H1 (cell line): Measurements from ENCODE around the gene IYD. TPM values are rescaled to one million over a fixed set of nuclear protein-coding genes. Genes with fewer than 3 reads are reported as not detected.

ENCODE experiments used
- CTCF ChIA-PET: fragments of 300-600 bp; sonication (Branson Sonifier 250); formaldehyde crosslinking; loops from one replicate; lab custom pipeline; 2021; ENCODE audit not compliant: partially characterized antibody; lab: Charles Lee
- POLR2A ChIA-PET: fragments of 300-600 bp; sonication (Branson Sonifier 250); formaldehyde crosslinking; loops from one replicate; lab custom pipeline; 2021; ENCODE audit warnings: inconsistent platforms; ENCODE audit not compliant: partially characterized antibody; lab: Charles Lee
- DNase-seq, 2 experiments: peaks; one replicate each; pipeline versions ENCODE4 v3.0.0 to v3.0.0-alpha.2; 2010 to 2022; ENCODE audit warnings: low spot score in 2 of 2, low read depth in 1 of 2, mixed read lengths in 1 of 2
- FAIRE-seq: peaks from 2 replicates; lab custom pipeline; 2011; peaks lifted over from hg19 to GRCh38; lab: Jason Lieb, UNC
- H2AFZ ChIP-seq: 2 replicates; pipeline ENCODE4 v1.8.1; 2012; ENCODE audit warnings: low read length, inconsistent platforms
- H2AK5ac ChIP-seq: 2 replicates; pipeline ENCODE4 v1.6.1; 2013; ENCODE audit warnings: low read depth, low read length
- H2BK120ac ChIP-seq: replicated peaks from 2 replicates; pipeline ENCODE3; 2013; ENCODE audit warnings: low read depth, low read length, inconsistent platforms
- H2BK12ac ChIP-seq: 2 replicates; pipeline ENCODE4 v1.6.1; 2013; ENCODE audit warnings: low read depth, low read length
- H2BK15ac ChIP-seq: 2 replicates; pipeline ENCODE4 v1.6.1; 2013; ENCODE audit warnings: low read length
- H2BK20ac ChIP-seq: 2 replicates; pipeline ENCODE4 v1.6.1; 2013; ENCODE audit warnings: low read length
- H2BK5ac ChIP-seq: 2 replicates; pipeline ENCODE4 v1.6.1; 2013; ENCODE audit warnings: low read depth, low read length
- H3K14ac ChIP-seq: 2 replicates; pipeline ENCODE4 v1.6.1; 2013; ENCODE audit warnings: inconsistent platforms; ENCODE audit not compliant: insufficient read length
- H3K18ac ChIP-seq: 2 replicates; pipeline ENCODE4 v1.6.1; 2013; ENCODE audit warnings: low read length; ENCODE audit errors: extremely low read depth
- H3K23ac ChIP-seq: 2 replicates; pipeline ENCODE4 v1.6.1; 2013; ENCODE audit warnings: inconsistent platforms; ENCODE audit not compliant: insufficient read length
- H3K23me2 ChIP-seq: 2 replicates; pipeline ENCODE4 v1.6.1; 2013; ENCODE audit warnings: low read depth, low read length
- H3K27ac ChIP-seq: 2 replicates; pipeline ENCODE4 v1.6.1; 2011; ENCODE audit warnings: low read depth, low read length, inconsistent platforms
- H3K27me3 ChIP-seq, 4 experiments: replicated peaks in 1 of 4; 1 replicate in 1 of 4; 2 replicates in 3 of 4; pipeline versions ENCODE4 v1.6.1 to v1.8.1; 2011 to 2013; ENCODE audit warnings: low read length in 3 of 4, mild to moderate bottlenecking in 3 of 4, inconsistent platforms in 2 of 4, mixed read lengths in 2 of 4, moderate library complexity in 1 of 4; ENCODE audit not compliant: control insufficient read depth in 3 of 4, insufficient read depth in 3 of 4; ENCODE audit errors: extremely low read depth in 1 of 4
- H3K36me3 ChIP-seq, 4 experiments: 2 replicates each; pipeline versions ENCODE4 v1.6.1 to v1.8.1; 2011 to 2013; ENCODE audit warnings: mild to moderate bottlenecking in 4 of 4, low read length in 3 of 4, moderate library complexity in 2 of 4, control low read depth in 1 of 4, inconsistent platforms in 1 of 4; ENCODE audit not compliant: insufficient read depth in 4 of 4, control insufficient read depth in 2 of 4
- H3K4ac ChIP-seq: replicated peaks from 2 replicates; pipeline ENCODE3; 2013; ENCODE audit warnings: low read length, low read depth, mixed read lengths, inconsistent platforms; ENCODE audit not compliant: insufficient read length
- H3K4me1 ChIP-seq, 4 experiments: replicated peaks in 1 of 4; 1 replicate in 1 of 4; 2 replicates in 3 of 4; pipeline versions ENCODE4 v1.6.1 to v1.8.1; 2011 to 2013; ENCODE audit warnings: low read length in 3 of 4, inconsistent platforms in 2 of 4, mixed read lengths in 1 of 4; ENCODE audit not compliant: insufficient read depth in 4 of 4, control insufficient read depth in 3 of 4
- H3K4me2 ChIP-seq, 2 experiments: 2 replicates each; pipeline versions ENCODE4 v1.6.1 to v1.8.1; 2011 to 2013; ENCODE audit warnings: low read depth in 2 of 2, low read length in 2 of 2, control low read depth in 1 of 2, inconsistent platforms in 1 of 2, mild to moderate bottlenecking in 1 of 2; ENCODE audit not compliant: insufficient read depth in 1 of 2
- H3K4me3 ChIP-seq, 4 experiments: fragments of 200-600, 300-600 bp in 1 of 4; sonication (generic), shearing (Covaris generic), sonication (Bioruptor Twin) in 1 of 4; 2 replicates each; pipeline versions ENCODE4 v1.5.1 to v1.8.1; 2011 to 2016; ENCODE audit warnings: low read length in 4 of 4, low read depth in 3 of 4, control low read depth in 2 of 4, inconsistent platforms in 2 of 4, mild to moderate bottlenecking in 2 of 4, mixed read lengths in 1 of 4, moderate library complexity in 1 of 4; ENCODE audit not compliant: insufficient read depth in 2 of 4; ENCODE audit errors: extremely low read depth in 1 of 4
- H3K56ac ChIP-seq: replicated peaks from 2 replicates; pipeline ENCODE3; 2013; ENCODE audit warnings: low read depth, mild to moderate bottlenecking, mixed read lengths, low read length, inconsistent platforms; ENCODE audit not compliant: insufficient read length
- H3K79me1 ChIP-seq: 2 replicates; pipeline ENCODE4 v1.6.1; 2013; ENCODE audit warnings: low read depth, low read length, control low read depth
- H3K79me2 ChIP-seq, 2 experiments: 2 replicates each; pipeline versions ENCODE4 v1.6.1 to v1.8.1; 2012 to 2013; ENCODE audit warnings: low read length in 2 of 2, mild to moderate bottlenecking in 2 of 2, inconsistent platforms in 1 of 2; ENCODE audit not compliant: insufficient read depth in 2 of 2, control insufficient read depth in 1 of 2
- H3K9ac ChIP-seq, 4 experiments: replicated peaks in 1 of 4; 1 replicate in 1 of 4; 2 replicates in 3 of 4; pipeline versions ENCODE4 v1.6.1 to v1.8.1; 2011 to 2013; ENCODE audit warnings: low read depth in 3 of 4, low read length in 3 of 4, control low read depth in 2 of 4, mild to moderate bottlenecking in 2 of 4, moderate library complexity in 2 of 4, inconsistent platforms in 1 of 4; ENCODE audit errors: extremely low read depth in 1 of 4
- H3K9me3 ChIP-seq, 2 experiments: 2 replicates each; pipeline versions ENCODE4 v1.6.1 to v1.8.1; 2012 to 2013; ENCODE audit warnings: mild to moderate bottlenecking in 2 of 2, moderate library complexity in 2 of 2, control low read depth in 1 of 2, inconsistent platforms in 1 of 2, low read depth in 1 of 2, low read length in 1 of 2, mixed read lengths in 1 of 2; ENCODE audit not compliant: insufficient read depth in 2 of 2
- H4K20me1 ChIP-seq, 2 experiments: replicated peaks in 1 of 2; 2 replicates each; pipeline versions ENCODE3 to v1.8.1; 2011 to 2013; ENCODE audit warnings: inconsistent platforms in 2 of 2, low read length in 2 of 2, mild to moderate bottlenecking in 1 of 2; ENCODE audit not compliant: insufficient read depth in 2 of 2, control insufficient read depth in 1 of 2
- H4K5ac ChIP-seq: 2 replicates; pipeline ENCODE4 v1.6.1; 2013; ENCODE audit warnings: low read length, low read depth, mixed read lengths, inconsistent platforms; ENCODE audit not compliant: insufficient read length
- H4K8ac ChIP-seq: 2 replicates; pipeline ENCODE4 v1.8.0; 2013; ENCODE audit warnings: mild to moderate bottlenecking, moderate library complexity, low read length, inconsistent platforms; ENCODE audit not compliant: insufficient read depth; ENCODE audit errors: extremely low read depth
- H4K91ac ChIP-seq: replicated peaks from 2 replicates; pipeline ENCODE3; 2013; ENCODE audit warnings: low read length, mixed read lengths, inconsistent platforms; ENCODE audit not compliant: insufficient read length
- ASH2L ChIP-seq: fragments of 200-600, 300-600 bp; sonication (generic); IDR thresholded peaks from one replicate; pipeline ENCODE4 v1.7.1; 2017; ENCODE audit warnings: low read length
- FOSL1 ChIP-seq: IDR thresholded peaks from 2 replicates; pipeline ENCODE4 v1.6.1; 2011; ENCODE audit warnings: mild to moderate bottlenecking, low read depth, low read length, moderate library complexity; ENCODE audit not compliant: insufficient read depth
- GABPA ChIP-seq: IDR thresholded peaks from 2 replicates; pipeline ENCODE4 v1.6.1; 2011; ENCODE audit warnings: mild to moderate bottlenecking, low read length, moderate library complexity, borderline replicate concordance; ENCODE audit not compliant: insufficient read depth
- JUN ChIP-seq: IDR thresholded peaks from 2 replicates; pipeline ENCODE4 v1.6.1; 2011; ENCODE audit warnings: low read depth, mild to moderate bottlenecking, improper control_type of control experiment, low read length
- MAX ChIP-seq: IDR thresholded peaks from 2 replicates; pipeline ENCODE4 v1.6.1; 2012; ENCODE audit warnings: inconsistent platforms
- PHF8 ChIP-seq: fragments of 200-600 bp; sonication (generic); conservative IDR thresholded peaks from 2 replicates; pipeline ENCODE4 v1.7.1; 2012; ENCODE audit warnings: low read depth, mild to moderate bottlenecking, inconsistent platforms, low read length, moderate library complexity
- POLR2A ChIP-seq, 2 experiments: IDR thresholded peaks; 1 replicate in 1 of 2; 2 replicates in 1 of 2; pipeline ENCODE4 v1.6.1; 2011; ENCODE audit warnings: low read depth in 2 of 2, low read length in 2 of 2, mild to moderate bottlenecking in 2 of 2; ENCODE audit errors: control extremely low read depth in 1 of 2
- RBBP5 ChIP-seq: IDR thresholded peaks from 2 replicates; pipeline ENCODE4 v1.7.1; 2012; ENCODE audit warnings: low read depth, mild to moderate bottlenecking, inconsistent platforms, low read length, moderate library complexity, borderline replicate concordance
- SAP30 ChIP-seq: fragments of 300-600 bp; sonication (generic); IDR thresholded peaks from 2 replicates; pipeline ENCODE4 v1.7.1; 2012; ENCODE audit warnings: low read length, moderate library complexity, mild to moderate bottlenecking, inconsistent platforms; ENCODE audit not compliant: insufficient read depth, insufficient replicate concordance
- SIRT6 ChIP-seq: IDR thresholded peaks from one replicate; pipeline ENCODE4 v1.7.1; 2012; ENCODE audit warnings: low read length, inconsistent platforms
- SP1 ChIP-seq: IDR thresholded peaks from 2 replicates; pipeline ENCODE4 v1.6.1; 2011; ENCODE audit warnings: low read depth, low read length
- TAF7 ChIP-seq: optimal IDR thresholded peaks from 2 replicates; pipeline ENCODE3; 2011; ENCODE audit warnings: low read depth, mild to moderate bottlenecking, inconsistent platforms, low read length, moderate library complexity, borderline replicate concordance
- WGBS, 2 experiments: shearing (Covaris generic) in 1 of 2; methylation state at CpG; one replicate each; pipeline versions ENCODE4 v1.1.6 to v1.1.7; 2013 to 2015; ENCODE audit warnings: low lambda C conversion rate in 2 of 2, mixed read lengths in 2 of 2, inconsistent platforms in 1 of 2, low coverage in 1 of 2, missing lambda C conversion rate in 1 of 2; ENCODE audit not compliant: insufficient replicate concordance in 2 of 2, insufficient coverage in 1 of 2, insufficient read length in 1 of 2; ENCODE audit errors: extremely low coverage in 1 of 2, missing lambda C conversion rate in 1 of 2; 5-methylcytosine and 5-hydroxymethylcytosine counted together
- polyA plus RNA-seq, 7 experiments: library from polyadenylated mRNA; depleted of rRNA in 3 of 7; stranded (reverse) in 5 of 7; unstranded in 2 of 7; fragments of >200 nt in 5 of 7; fragments of 200-250 nt in 2 of 7; gene quantifications; 1 replicate in 5 of 7; 2 replicates in 1 of 7; 4 replicates in 1 of 7; pipeline versions ENCODE4 v1.2.1 to v1.2.3, GENCODE V29; 2011 to 2013; ENCODE audit warnings: missing spikeins in 2 of 7, mixed read lengths in 2 of 7
- total RNA-seq: library from RNA; stranded (reverse); fragmentation: NEBNext Ultra II Directional; extraction: Animal tissue kit (Norgen Biotek cat#: 25700); gene quantifications from 2 replicates; pipeline ENCODE4 v1.2.1, GENCODE V29; 2021

Gene IYD
- total and polyA plus RNA-seq, 2 of the 8 experiments (the other 6 are each of a cell fraction or from before 2014, with no cell fraction given): not detected

- WGBS, 2 experiments: 93% methylated on average over 2 of the region's 2 CpGs; no CpG with 5 or more reads in 1 of the 2 experiments
- no peak overlapping the region for H3K27ac ChIP-seq
- TF ChIP-seq RBBP5 (no peak), POLR2A (IDR thresholded peaks at IDR 0.05; ENCODE audit: control extremely low read depth in 1 of 2, low read depth in 2 of 2, low read length in 2 of 2) (no peak), SAP30 (no peak), ASH2L (no peak), GABPA (no peak), SIRT6 (no peak), FOSL1 (no peak), PHF8 (no peak), JUN (no peak), TAF7 (no peak), SP1 (no peak), MAX (no peak)
These were observed 59.0 kb downstream of the IYD start for GRCh38 chr6:150427843-150428242.

More at GRCh38 chr6:150427843-150428242, 59.0 kb downstream of the IYD start:
- Histone ChIP-seq H3K4me2 (no peak overlapping the region), H2BK5ac (no peak overlapping the region), H3K56ac (no peak overlapping the region), H3K4ac (no peak overlapping the region), H3K79me1 (no peaks in the 10 kb centered on the region), H2BK12ac (no peak overlapping the region), H2AK5ac (no peak overlapping the region), H3K79me2 (no peaks in the 10 kb centered on the region), H3K9me3 (peaks cover 7 to 12% of the 10 kb centered on the region in 2 experiments; a peak in 2 of 4 replicates), H2BK20ac (no peak overlapping the region), H3K14ac (no peak overlapping the region), H3K36me3 (no peaks in the 10 kb centered on the region), H2BK120ac (no peak overlapping the region), H4K91ac (no peak overlapping the region), H4K5ac (no peak overlapping the region), H2BK15ac (no peak overlapping the region), H3K18ac (no peak overlapping the region), H3K4me1 (no peaks in the 10 kb centered on the region), H4K20me1 (no peaks in the 10 kb centered on the region), H3K27me3 (no peaks in the 10 kb centered on the region), H4K8ac (no peak overlapping the region), H2AFZ (no peak overlapping the region), H3K9ac (no peak overlapping the region), H3K23ac (no peak overlapping the region), H3K23me2 (no peaks in the 10 kb centered on the region; the same call in 1 of the 2 replicates), H3K4me3 (no peak overlapping the region)
- FAIRE-seq: no peak
- ChIA-PET CTCF (interaction anchor here (0.7 to 3.9 kb wide), 4 partner anchors 8 to 390 kb away, joined by 4 to 17 read pairs (median 4); no protein-coding TSS in a partner anchor), POLR2A (no interaction called here)
- DNase-seq: no peak
